GM23338 (cell line): ENCODE results near the gene MINDY4. TPM values are rescaled to one million over a fixed set of nuclear protein-coding genes. Genes with fewer than 3 reads are reported as not detected.

Source experiments
- ATAC-seq: fragments of 200-7000 bp; cut with Tn5 transposase; 3 replicates; pipeline ENCODE4 v1.9.1; 2020
- DNase-seq: peaks from one replicate; pipeline ENCODE4 v3.0.0-alpha.2; 2015; ENCODE audit warnings: low spot score
- H2AFZ ChIP-seq: fragments of 200-600 bp; sonication (generic); 2 replicates; pipeline ENCODE4 v1.8.0; 2016; ENCODE audit warnings: antibody characterized with exemption, mild to moderate bottlenecking, moderate library complexity
- H3F3A ChIP-seq: fragments of 200-600 bp; sonication (generic); replicated peaks from 2 replicates; pipeline ENCODE4 v1.8.0; 2017; ENCODE audit warnings: antibody characterized with exemption, mixed run types, low read depth
- H3K27ac ChIP-seq: fragments of 200-600 bp; sonication (generic); 2 replicates; pipeline ENCODE4 v1.6.1; 2016; ENCODE audit warnings: low read depth
- H3K27me3 ChIP-seq: fragments of 200-600 bp; sonication (generic); 2 replicates; pipeline ENCODE4 v1.8.0; 2016; ENCODE audit warnings: mild to moderate bottlenecking, mixed run types, moderate library complexity; ENCODE audit not compliant: insufficient read depth
- H3K36me3 ChIP-seq: fragments of 200-600 bp; sonication (generic); 2 replicates; pipeline ENCODE4 v1.8.0; 2016; ENCODE audit warnings: mild to moderate bottlenecking; ENCODE audit not compliant: insufficient read depth
- H3K4me1 ChIP-seq: fragments of 200-600 bp; sonication (generic); 2 replicates; pipeline ENCODE4 v1.8.0; 2016; ENCODE audit warnings: mild to moderate bottlenecking, moderate library complexity; ENCODE audit not compliant: insufficient read depth
- H3K4me2 ChIP-seq: fragments of 200-600 bp; sonication (generic); 2 replicates; pipeline ENCODE4 v1.7.1; 2017; ENCODE audit warnings: mixed run types
- H3K4me3 ChIP-seq: fragments of 200-600 bp; sonication (generic); 2 replicates; pipeline ENCODE4 v1.6.1; 2016; ENCODE audit warnings: mixed run types
- H3K79me2 ChIP-seq: fragments of 200-600 bp; sonication (generic); replicated peaks from 2 replicates; pipeline ENCODE4 v1.8.0; 2017; ENCODE audit warnings: mild to moderate bottlenecking; ENCODE audit not compliant: insufficient read depth
- H3K9me2 ChIP-seq: fragments of 200-600 bp; sonication (generic); 2 replicates; pipeline ENCODE4 v1.8.0; 2017; ENCODE audit not compliant: insufficient read depth
- H4K20me1 ChIP-seq: fragments of 200-600 bp; sonication (generic); replicated peaks from 2 replicates; pipeline ENCODE4 v1.8.0; 2017; ENCODE audit warnings: mild to moderate bottlenecking; ENCODE audit not compliant: insufficient read depth
- H3K27ac Mint-ChIP-seq: 2 replicates; pipeline ENCODE4 v1.8.0; 2020; ENCODE audit warnings: inconsistent platforms, mild to moderate bottlenecking, moderate library complexity, mixed read lengths
- H3K27me3 Mint-ChIP-seq: 3 replicates; pipeline ENCODE4 v1.8.0; 2022; ENCODE audit warnings: low read depth, mild to moderate bottlenecking, moderate library complexity, mixed read lengths, inconsistent platforms; ENCODE audit not compliant: insufficient read depth, poor library complexity
- H3K36me3 Mint-ChIP-seq: 3 replicates; pipeline ENCODE4 v1.8.0; 2021; ENCODE audit warnings: low read depth, mild to moderate bottlenecking, inconsistent platforms, moderate library complexity, mixed read lengths
- H3K4me1 Mint-ChIP-seq: 3 replicates; pipeline ENCODE4 v1.8.0; 2020; ENCODE audit warnings: mild to moderate bottlenecking, inconsistent platforms, mixed read lengths
- H3K4me3 Mint-ChIP-seq: 3 replicates; pipeline ENCODE4 v1.8.0; 2021; ENCODE audit warnings: moderate library complexity, mild to moderate bottlenecking, inconsistent platforms, mixed read lengths
- H3K9me3 Mint-ChIP-seq: 3 replicates; pipeline ENCODE4 v1.8.0; 2020; ENCODE audit warnings: moderate library complexity, mild to moderate bottlenecking, inconsistent platforms, mixed read lengths
- EZH2 ChIP-seq: fragments of 200-600 bp; sonication (generic); IDR thresholded peaks from one replicate; pipeline ENCODE4 v1.8.0; 2017; ENCODE audit warnings: antibody characterized with exemption, mild to moderate bottlenecking, low read depth; ENCODE audit not compliant: unreplicated experiment
- EZH2phosphoT487 ChIP-seq: fragments of 200-600 bp; sonication (generic); IDR thresholded peaks from one replicate; pipeline ENCODE4 v1.8.1; 2018; ENCODE audit warnings: antibody characterized with exemption; ENCODE audit not compliant: unreplicated experiment
- NANOG ChIP-seq: IDR thresholded peaks from 2 replicates; pipeline ENCODE4 v1.6.1; 2016; ENCODE audit warnings: antibody characterized with exemption, borderline replicate concordance
- POLR2AphosphoS5 ChIP-seq: IDR thresholded peaks from 2 replicates; pipeline ENCODE4 v1.6.1; 2016; ENCODE audit warnings: antibody characterized with exemption, low read depth
- REST ChIP-seq: IDR thresholded peaks from one replicate; pipeline ENCODE4 v1.6.1; 2018; ENCODE audit warnings: antibody characterized with exemption; ENCODE audit not compliant: unreplicated experiment
- ZNF114 ChIP-seq: fragments of 250-450 bp; sonication (Bioruptor Pico); IDR thresholded peaks from 2 replicates; pipeline ENCODE4 v1.5.0; 2020; ENCODE audit warnings: mild to moderate bottlenecking, moderate library complexity
- ZNF331 ChIP-seq: fragments of 250-450 bp; sonication (Bioruptor Pico); IDR thresholded peaks from 2 replicates; pipeline ENCODE4 v1.5.0; 2020; ENCODE audit warnings: low read depth, mild to moderate bottlenecking, moderate library complexity
- polyA plus RNA-seq: library from polyadenylated mRNA; unstranded; fragments of >200 nt; fragmentation: Nextera tagmentation; extraction: Ambion mirVana; gene quantifications from 2 replicates; pipeline ENCODE4 v1.2.1, GENCODE V29; 2016
- total RNA-seq: library from RNA; depleted of rRNA; stranded (reverse); fragments of >200 nt; shearing (Covaris generic); gene quantifications from 2 replicates; pipeline ENCODE4 v1.2.3, GENCODE V29; 2014

Gene MINDY4
- total and polyA plus RNA-seq, 2 experiments from 2014 or later: 1.7 to 4.4 TPM

- H3K4me2 ChIP-seq: no peak overlapping the region
- no peak for TF ChIP-seq POLR2AphosphoS5
- no peak for TF ChIP-seq EZH2
- TF ChIP-seq ZNF114 (CRISPR knock-in tag): no peak
- no peak for TF ChIP-seq REST
- no peak for TF ChIP-seq NANOG
- no peak overlapping the region for H3K27ac Mint-ChIP-seq
- no peak overlapping the region for H2AFZ ChIP-seq
- no peak overlapping the region for H3K4me3 ChIP-seq
- H3K27ac ChIP-seq: no peak overlapping the region
- H3K4me1 Mint-ChIP-seq: peaks cover 11% of the 10 kb centered on the region
- H3K27me3 Mint-ChIP-seq: peaks cover 2% of the 10 kb centered on the region
- no peak for DNase-seq
- H3K36me3 Mint-ChIP-seq: no peaks in the 10 kb centered on the region
- no peaks in the 10 kb centered on the region for H3K4me1 ChIP-seq
- no peak overlapping the region for H3K4me3 Mint-ChIP-seq
- no peaks in the 10 kb centered on the region for H4K20me1 ChIP-seq
- no peaks in the 10 kb centered on the region for H3K27me3 ChIP-seq
- no peak for ATAC-seq
- no peaks in the 10 kb centered on the region for H3K79me2 ChIP-seq
- no peaks in the 10 kb centered on the region for H3K36me3 ChIP-seq
- no peaks in the 10 kb centered on the region for H3F3A ChIP-seq
- H3K9me2 ChIP-seq: no peaks in the 10 kb centered on the region
- H3K9me3 Mint-ChIP-seq: no peaks in the 10 kb centered on the region
Observed at GRCh38 chr7:30816645-30817370, 45.6 kb downstream of the MINDY4 start.

GRCh38 chr7:30817371-30817767, 46.2 kb downstream of the MINDY4 start:
- peak; percentile 23 for DNase-seq
- no peak for TF ChIP-seq NANOG
- TF ChIP-seq EZH2phosphoT487: no peak
- TF ChIP-seq ZNF114 (CRISPR knock-in tag): no peak
- TF ChIP-seq POLR2AphosphoS5: no peak
- no peak for TF ChIP-seq REST
- TF ChIP-seq ZNF331 (CRISPR knock-in tag): no peak

More at GRCh38 chr7:30817371-30817767, 46.2 kb downstream of the MINDY4 start:
- Histone ChIP-seq H3K36me3 (no peaks in the 10 kb centered on the region), H3K4me2 (no peak overlapping the region), H3K4me3 (no peak overlapping the region), H3K79me2 (no peaks in the 10 kb centered on the region), H3K4me1 (no peaks in the 10 kb centered on the region), H3K27me3 (no peaks in the 10 kb centered on the region), H2AFZ (no peak overlapping the region), H3K9me2 (no peaks in the 10 kb centered on the region), H3K27ac (no peak overlapping the region), H3F3A (no peaks in the 10 kb centered on the region), H4K20me1 (no peaks in the 10 kb centered on the region)
- no peak overlapping the region for H3K4me3 Mint-ChIP-seq
- H3K36me3 Mint-ChIP-seq: no peaks in the 10 kb centered on the region
- no peaks in the 10 kb centered on the region for H3K9me3 Mint-ChIP-seq
- H3K27me3 Mint-ChIP-seq: peaks cover 2% of the 10 kb centered on the region
- H3K27ac Mint-ChIP-seq: no peak overlapping the region
- peaks cover 11% of the 10 kb centered on the region for H3K4me1 Mint-ChIP-seq
- peak; percentile 72 for ATAC-seq
